Measurements from ENCODE around the gene FADS2.

Gene FADS2

GRCh38 chr11:61828629-61829407, 718 bp downstream of the FADS2 start:
- peak; percentile 73 for DNase-seq

- no peak for DNase-seq
Measured at GRCh38 chr11:61829806-61830205, 1.7 kb downstream of the FADS2 start.

GRCh38 chr11:61830237-61831105, 2.4 kb downstream of the FADS2 start:
- DNase-seq: no peak

- no peak for DNase-seq
Measured at GRCh38 chr11:61832207-61832606, 4.1 kb downstream of the FADS2 start.

GRCh38 chr11:61832754-61833153, 4.7 kb downstream of the FADS2 start:
- no peak for DNase-seq

- DNase-seq: no peak
Measured at GRCh38 chr11:61833471-61833870, 5.4 kb downstream of the FADS2 start.

- no peak for DNase-seq
Measured at GRCh38 chr11:61833926-61834277, 5.8 kb downstream of the FADS2 start.

GRCh38 chr11:61834278-61835048, 6.4 kb downstream of the FADS2 start:
- DNase-seq: no peak

GRCh38 chr11:61836193-61836592, 8.1 kb downstream of the FADS2 start:
- DNase-seq: no peak

GRCh38 chr11:61837411-61838005, 9.4 kb downstream of the FADS2 start:
- no peak for DNase-seq

- DNase-seq: no peak
Measured at GRCh38 chr11:61838501-61838900, 10.4 kb downstream of the FADS2 start.

GRCh38 chr11:61838921-61839320, 10.8 kb downstream of the FADS2 start:
- no peak for DNase-seq

GRCh38 chr11:61839742-61840141, 11.6 kb downstream of the FADS2 start:
- DNase-seq: no peak

- DNase-seq: no peak
Measured at GRCh38 chr11:61840371-61840770, 12.3 kb downstream of the FADS2 start.

GRCh38 chr11:61841636-61842527, 13.8 kb downstream of the FADS2 start:
- no peak for DNase-seq

- DNase-seq: no peak
Measured at GRCh38 chr11:61842528-61842820, 14.4 kb downstream of the FADS2 start.

- no peak for DNase-seq
Measured at GRCh38 chr11:61844909-61845565, 16.9 kb downstream of the FADS2 start.

- no peak for DNase-seq
Measured at GRCh38 chr11:61846362-61847020, 18.4 kb downstream of the FADS2 start.

GRCh38 chr11:61847914-61848581, 19.9 kb downstream of the FADS2 start:
- DNase-seq: no peak

- no peak for DNase-seq
Measured at GRCh38 chr11:61848631-61849030, 20.5 kb downstream of the FADS2 start.

All from DMS53 (cell line).